UCSD-AML1 (cell line): Measurements from ENCODE around the gene GRID1.
"Not testable (repeated sequence)": the region's sequence is repeated elsewhere in the genome, so short reads cannot be mapped to it uniquely, and the experiment has no call there.

Experiments
- DNase-seq: peaks from one replicate; lab custom pipeline; 2025; ENCODE audit not compliant: unreplicated experiment; lab: John Stamatoyannopoulos, UW

Gene GRID1

DNA sequence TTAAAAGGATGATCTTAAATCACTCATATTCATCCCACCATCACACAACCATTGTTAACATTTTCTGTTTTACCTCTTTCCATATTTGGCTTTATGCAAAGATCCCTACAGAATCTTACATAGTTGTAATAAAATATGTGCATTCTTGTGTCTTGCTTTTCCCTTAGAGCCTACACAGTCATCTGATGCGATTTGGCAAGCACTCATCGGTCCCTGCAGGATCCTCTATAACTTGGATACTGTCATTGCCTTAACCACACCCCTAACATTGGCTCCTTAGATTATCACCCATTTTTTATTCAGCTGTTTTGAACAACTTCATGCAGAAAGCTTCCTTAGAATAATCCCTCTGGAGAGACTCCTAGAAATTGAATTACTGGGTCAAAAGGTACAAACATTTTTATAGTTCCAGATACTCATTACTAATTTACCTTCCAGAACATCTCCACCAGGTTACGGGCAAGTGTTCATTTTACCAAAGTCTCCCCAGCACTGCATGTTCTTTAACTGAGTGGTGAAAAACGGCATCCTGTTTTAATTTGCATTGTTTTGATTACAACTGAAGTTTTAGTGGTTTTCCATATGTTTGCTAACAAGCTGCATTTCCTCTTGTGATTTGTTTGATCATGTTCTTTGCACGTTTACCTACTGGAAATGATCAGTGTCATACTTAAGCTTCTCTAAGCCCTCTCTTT lies 268.3 kb downstream of the GRID1 start:
- DNase-seq = no peak

DNA sequence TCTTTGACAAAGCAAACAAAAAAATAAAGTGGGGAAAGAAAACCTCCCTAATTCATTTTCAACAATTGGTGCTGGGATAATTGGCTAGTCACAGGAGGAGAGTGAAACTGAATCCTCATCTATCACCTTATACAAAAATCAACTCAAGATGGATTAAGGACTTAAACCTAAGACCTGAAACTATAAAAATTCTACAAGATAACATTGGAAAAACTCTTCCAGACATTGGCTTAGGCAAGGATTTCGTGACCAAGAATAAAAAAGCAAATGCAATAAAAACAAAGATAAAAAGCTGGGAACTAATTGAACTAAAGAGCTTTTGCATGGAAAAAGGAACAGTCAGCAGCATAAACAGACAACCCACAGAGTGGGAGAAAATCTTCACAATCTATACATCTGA lies 271.5 kb downstream of the GRID1 start:
- not testable (repeated sequence) for DNase-seq

DNA sequence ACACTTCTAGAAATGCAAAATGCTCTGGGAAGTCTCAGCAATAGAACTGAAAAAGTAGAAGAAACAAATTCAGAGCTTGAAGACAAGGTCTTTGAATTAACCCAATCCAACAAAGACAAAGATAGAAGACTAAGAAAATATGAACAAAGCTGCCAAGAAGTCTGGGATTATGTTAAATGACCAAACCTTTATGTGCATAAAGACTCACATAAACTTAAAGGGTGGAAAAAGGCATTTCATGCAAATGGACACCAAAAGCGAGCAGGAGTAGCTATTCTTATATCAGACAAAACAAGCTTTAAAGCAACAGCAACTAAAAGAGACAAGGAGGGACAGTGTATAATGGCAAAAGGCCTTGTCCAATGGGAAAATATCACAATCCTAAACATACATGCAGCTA lies 274.3 kb downstream of the GRID1 start:
- not testable (repeated sequence) for DNase-seq

DNA sequence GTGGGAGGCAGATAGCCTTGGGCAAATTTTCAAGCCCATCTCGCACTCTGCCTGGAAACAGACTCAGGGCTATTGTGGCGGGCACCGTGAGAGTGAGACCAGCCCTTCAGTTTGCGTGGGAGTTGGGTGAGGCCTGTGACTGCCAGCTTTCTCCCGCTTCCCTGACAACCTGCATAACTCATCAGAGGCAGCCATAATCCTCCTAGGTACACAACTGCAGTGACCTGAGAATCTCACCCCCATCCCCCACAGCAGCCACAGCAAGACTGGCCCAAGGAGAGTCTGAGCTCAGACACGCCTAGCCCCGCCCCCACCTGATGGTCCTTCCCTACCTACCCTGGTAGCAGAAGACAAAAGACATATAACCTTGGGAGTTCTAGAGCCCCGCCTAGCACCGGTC lies 275.4 kb downstream of the GRID1 start:
- DNase-seq = no peak

DNA sequence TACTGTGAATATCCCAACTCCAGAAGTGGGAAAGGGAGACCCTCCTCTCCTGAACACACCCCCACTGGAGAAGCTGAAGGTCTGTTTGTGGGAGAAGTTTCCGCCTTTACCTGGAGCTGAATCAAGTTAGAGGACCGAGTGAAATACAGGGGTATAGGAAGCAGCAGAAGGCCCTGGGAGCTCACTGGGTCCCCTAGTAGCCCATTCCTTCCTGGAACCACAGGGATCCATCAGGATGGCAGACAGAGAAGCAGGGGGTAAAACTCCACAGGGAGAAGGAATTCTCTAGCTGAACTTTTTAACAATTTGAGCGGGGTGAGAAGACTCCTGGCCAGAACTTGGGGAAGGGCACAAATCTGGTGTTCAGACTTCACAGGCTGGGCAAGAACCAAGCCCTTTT lies 275.8 kb downstream of the GRID1 start:
- no peak for DNase-seq

DNA sequence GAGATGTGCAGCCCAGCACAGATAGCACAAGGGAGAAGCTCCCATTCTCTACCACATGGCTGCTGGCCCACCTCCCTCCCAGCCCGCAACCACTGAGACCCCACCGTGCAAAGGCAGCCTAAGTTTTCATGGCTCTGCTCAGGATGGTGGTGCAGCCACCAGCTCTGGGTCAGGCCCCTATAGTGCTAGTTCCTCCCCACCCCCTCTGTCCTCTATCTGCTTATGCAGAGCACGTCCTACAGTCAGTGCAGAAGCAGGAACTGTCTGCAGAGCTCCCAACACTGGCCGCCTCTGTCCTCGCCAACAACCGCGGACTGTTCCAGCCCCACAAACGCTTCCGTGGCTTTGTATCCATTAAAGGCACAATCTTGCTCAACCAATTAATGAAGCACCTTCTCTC lies 278.9 kb downstream of the GRID1 start:
- DNase-seq = no peak

DNA sequence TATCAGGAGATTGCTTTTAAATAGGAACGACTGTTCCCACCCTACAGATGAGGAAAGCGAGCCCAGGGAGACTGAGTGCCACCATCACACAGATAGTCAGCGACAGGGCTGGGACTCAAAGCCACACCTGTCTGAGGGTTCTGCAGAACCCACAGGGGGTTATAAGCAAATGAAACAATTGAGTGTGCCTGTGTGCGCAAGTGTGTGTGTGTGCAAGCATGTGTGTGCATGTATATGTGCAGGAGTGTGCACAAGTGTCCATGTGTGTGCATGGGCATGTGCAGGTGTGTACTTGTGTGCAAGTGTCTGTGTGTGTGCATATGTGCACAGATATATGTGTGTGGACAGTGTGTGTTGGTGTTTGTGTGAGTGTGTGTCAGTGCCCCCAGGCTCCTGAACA lies 280.2 kb downstream of the GRID1 start:
- no peak for DNase-seq

DNA sequence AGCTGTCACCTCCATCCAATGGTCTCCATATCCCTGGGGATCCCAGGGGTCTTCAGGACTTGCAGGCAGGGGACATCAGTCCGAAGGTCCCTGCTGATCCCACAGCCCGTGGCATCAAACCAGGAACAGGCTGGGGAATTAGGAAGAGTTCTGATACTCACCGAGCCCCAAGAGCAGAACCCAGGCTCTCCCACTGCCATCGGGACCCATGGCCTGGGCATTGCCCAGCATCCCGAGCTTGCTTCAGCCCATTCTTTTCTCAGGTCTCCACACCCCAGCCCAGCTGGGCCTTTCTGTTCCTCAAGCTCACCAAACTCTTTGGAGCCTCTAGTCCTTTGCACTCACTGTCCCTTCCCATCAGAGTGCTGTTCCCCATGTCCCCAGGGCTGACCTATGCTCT lies 280.9 kb downstream of the GRID1 start:
- no peak for DNase-seq

DNA sequence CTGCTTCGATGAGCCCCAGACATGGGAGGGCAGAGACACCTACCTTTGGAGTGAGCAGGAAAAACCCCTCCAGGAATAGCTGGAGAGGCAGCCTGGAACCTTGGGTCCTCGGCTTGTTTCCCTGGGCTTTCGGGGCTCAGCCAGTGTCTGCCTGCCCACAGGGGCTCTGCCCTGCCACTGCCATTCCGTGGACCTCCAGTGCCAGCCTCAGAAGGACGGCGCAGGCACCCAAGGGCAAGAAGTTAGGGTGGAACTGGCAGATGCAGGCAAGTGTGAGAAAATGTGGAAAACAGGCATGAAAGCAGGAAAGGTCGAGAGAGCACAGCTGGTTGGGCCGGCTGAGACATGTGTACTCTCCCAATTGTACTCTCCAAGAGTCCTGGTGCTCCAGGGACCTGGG lies 281.5 kb downstream of the GRID1 start:
- no peak for DNase-seq

DNA sequence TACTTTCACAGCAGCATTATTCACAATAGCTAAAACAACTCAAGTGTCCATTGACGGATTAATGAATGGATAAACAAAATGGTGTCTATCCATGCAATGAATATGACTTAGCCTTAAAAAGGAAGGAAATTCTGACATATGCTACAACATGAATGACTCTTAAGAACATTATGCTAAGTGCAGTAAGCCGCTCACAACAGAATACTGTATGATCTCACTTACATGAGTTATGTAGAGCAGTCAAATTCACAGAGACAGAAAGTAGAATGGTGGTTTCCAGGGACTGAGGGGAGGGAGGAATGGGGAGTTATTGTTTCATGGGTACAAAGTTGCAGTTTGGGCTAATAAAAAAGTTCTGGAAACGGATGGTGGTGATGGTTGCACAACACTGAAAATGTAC lies 282.0 kb downstream of the GRID1 start:
- DNase-seq = no peak

DNA sequence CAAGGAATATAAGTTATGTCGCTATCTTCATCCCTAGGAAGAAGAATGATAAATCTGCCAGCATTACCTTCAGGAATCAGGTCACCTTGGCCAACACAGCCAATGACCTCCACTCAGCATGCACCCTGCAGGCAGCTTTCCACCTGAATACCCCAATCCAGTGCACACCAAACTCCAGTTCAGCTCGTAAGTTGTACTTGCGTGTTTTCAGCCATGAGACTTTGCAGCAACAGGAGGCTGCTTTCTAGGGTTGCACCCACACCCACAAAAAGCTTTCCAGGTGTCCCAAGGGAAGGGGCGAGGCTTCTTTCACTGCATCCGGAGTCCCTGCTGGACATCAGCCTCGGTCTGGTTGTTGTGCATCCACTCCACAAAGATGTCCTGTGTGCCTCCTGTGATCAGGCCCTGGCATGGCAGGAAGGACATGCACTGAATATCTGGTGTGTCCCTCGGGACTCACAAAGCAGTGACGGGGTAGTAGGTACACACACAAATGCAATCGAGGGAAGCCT lies 282.9 kb downstream of the GRID1 start:
- no peak for DNase-seq

DNA sequence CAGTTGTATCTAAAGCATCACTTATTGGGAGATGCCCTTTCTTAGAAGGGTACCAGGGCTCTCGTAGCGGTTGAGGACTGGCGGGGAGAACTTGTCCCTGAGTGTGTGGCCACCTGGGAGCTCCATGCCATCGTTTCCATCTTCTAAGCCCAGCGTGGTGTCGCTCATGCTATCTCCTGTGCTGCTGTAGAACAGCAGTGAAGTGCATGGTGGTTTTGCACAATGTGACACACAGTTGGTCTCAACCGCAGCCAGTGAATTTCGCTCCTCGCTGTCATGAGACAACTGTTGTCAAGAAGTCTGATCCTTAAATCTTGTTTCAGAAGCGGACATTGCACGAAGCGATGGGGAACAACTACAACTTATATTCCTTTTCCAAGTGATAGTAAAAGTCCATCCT lies 283.4 kb downstream of the GRID1 start:
- DNase-seq = no peak

DNA sequence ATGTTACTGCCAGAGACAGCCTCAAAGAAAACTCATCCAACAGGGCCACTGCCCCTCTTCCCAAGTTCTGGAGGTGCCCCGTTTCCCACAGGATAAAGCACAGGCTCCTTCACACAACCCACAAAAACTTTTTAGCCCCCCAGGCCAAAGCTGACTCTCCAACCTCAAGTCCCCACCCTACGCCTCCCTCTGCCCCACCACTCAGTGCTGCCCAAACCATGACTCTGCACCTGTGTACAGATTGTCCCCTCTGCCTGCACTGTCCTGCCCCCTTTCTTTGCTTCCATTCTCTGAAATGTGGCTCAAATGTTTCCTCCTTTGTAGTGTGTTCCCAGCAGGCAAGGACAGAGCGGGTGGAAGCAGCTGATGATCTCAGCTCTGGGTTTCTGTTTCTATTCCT lies 284.0 kb downstream of the GRID1 start:
- no peak for DNase-seq

DNA sequence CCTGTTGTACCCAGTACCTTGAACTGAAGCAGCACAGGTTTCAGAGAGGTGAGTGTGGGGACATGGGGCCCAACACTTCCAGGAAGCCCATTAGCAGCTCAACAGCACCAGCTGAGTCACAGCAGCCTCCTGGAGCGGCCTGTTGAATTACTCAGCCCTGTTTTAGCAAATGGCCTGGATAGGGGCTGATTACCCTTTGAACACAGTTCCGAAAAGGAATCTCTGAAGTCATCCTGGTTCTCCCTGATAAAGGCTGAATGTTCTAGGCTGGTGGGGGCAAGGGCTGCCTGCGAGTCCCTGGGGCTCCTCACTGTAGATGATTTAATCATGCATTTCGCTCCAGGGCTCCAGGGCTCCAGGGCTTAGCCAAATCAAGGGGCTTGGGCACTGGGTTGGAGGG lies 287.5 kb downstream of the GRID1 start:
- DNase-seq = no peak

DNA sequence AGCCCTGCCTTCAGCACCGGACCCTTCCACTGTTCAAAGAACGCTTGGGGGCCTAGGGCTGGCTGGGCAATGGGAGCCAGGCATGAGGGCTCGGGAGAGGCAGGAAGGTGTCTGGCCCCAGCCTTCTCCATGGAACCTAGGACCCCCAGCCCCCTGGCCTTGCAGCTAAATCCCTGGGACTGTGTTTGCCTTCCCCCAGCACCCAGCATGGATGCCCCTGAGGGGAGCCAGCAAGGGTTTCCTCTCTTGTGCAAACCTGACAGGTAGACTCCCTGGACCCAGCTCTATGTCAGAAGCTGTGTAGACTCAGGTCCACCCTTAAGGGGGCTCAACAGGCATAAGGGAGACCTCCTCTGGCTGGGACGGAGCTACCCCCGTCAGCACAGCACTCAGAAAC lies 288.0 kb downstream of the GRID1 start:
- no peak for DNase-seq

DNA sequence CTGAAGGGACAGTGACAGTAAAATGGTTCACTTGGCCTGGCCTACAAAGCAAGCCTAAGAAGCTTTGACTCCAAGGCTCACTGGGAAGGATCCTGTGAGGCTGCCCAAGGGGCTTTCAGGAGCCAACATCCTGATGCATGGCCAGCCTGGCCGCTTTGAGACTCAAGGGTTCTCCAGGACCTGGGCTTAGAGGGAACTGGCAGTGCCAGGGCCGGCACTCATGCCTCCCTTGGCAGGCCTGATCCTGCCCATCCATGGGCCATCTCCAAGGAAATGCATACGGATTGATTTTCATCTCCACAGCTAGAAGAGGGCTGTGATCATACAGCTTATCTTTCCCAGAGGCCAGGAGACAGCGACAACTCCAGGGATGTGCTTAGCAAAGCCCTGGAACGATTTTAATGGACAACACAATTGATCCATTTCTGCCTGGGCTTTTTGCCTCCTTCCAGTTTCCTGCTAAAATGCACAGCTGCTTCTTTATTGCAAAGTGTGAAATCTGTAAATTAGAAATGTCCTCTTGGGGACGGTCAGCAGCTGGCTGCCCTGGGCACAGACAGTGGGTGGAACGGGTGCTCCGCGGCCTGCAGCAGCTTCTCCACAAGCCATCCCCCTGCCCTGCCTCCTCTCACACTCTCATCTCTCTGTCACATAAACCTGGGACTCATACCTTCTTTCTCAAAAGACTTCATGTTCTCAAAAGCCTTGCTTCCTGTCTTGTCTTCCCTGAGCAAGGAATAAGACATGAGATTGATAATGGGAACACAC lies 288.5 kb downstream of the GRID1 start:
- no peak for DNase-seq

DNA sequence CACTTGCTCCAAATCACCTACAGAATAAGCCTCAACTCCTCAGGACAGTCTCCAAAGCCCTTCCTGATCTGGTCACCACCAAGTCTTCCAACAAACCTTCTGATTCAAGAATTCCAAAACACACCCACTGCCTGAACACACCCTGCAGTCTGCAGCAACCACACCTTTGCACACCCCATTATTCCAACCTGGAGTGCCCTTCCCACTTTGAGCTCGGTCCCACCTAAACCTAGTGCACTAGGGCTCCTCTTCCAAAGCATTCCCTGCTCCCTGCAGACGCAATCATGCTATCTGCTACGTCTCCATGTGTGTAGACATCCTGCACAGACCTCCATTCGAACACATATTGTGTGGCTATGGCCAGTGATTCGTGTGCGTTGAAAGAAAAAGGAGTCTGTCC lies 289.3 kb downstream of the GRID1 start:
- no peak for DNase-seq

DNA sequence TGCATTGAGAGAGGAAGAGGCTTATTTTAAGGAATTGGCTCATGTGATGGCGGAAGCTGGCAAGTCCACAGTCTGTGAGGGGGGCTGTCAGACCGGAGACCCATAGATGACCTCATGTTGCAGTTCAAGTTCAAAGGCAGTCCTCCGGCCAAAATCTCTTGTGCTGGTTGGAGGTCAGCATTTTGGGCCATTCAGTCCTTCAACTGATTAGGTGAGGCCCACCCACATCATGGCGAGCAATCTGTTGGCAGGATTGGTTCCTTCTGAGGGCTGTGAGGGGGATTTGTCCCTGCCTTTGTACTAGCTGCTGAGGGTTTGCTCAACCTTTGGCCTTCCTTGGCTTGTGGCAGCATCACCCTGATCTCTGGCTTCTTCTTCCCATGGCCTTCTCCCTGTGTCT lies 290.1 kb downstream of the GRID1 start:
- DNase-seq = not testable (repeated sequence)

DNA sequence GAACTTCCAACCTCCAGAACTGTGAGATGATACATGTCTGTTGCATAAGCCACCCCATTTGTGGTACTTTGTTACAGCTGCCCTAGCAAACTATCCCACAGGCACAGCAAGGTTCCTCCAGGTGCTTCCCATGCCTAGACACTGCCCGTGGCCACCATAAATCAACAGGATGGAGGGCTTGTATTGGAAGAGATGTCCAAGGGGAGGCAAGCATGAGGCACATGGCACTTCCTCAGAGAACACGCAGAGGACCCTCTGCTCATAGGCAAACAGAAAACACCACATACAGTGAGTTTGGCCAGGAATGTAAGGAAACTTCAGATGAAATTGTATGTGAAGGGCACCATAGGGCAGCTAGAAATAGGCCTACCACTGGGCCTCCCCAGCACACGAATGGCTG lies 291.1 kb downstream of the GRID1 start:
- DNase-seq = no peak

DNA sequence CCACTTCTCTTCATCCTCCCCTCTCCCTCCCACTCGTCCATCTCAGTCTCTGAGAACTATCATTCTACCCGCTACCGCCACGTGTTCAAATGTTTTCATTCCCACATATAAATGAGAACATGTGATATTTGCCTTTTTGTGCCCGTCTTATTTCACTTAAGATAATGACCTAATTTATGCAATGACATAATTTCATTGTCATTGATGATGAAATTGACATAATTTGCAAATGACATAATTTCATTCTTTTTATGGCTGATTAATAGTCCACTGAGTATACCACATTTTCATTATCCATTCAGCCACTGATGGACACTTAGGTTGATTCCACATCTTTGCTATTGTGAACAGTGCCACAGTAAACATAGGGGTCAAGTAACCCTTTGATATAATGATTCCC lies 292.3 kb downstream of the GRID1 start:
- no peak for DNase-seq

DNA sequence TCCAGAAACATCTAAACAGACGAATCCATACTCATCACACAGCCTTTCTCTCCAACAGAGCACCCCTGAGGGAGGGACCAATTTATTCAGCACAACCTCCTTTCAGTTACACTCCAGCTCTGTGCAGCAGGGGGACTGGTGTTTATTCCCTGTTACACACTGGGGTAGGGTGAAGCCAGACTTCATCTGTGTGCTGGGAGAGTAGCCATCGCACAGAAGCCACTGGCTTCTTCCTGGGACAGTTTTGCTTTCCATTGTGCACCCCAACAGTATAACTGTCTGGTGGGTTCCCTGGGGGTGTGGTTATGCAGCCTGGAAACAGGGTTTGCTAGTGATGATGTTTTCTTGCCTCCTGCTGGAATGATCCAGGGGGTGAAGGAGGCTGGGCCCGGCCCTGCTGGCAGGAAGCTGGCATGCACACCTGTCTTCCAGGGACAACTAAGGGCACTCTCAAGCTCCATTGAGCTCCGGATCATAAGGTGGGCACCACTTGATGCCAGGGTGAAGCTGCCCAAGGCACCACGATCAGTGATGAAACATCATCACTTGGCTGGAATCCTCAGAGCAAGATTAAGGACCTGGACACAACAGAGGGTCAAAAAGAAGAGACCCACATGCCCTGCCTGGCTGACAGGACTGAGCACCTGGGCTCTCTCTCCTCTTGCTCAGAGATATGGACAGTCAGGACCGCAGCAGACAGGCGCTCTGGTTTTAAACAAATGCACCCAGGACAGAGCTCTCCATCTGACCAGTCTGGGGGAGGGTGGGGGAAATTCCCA lies 293.2 kb downstream of the GRID1 start:
- no peak for DNase-seq

DNA sequence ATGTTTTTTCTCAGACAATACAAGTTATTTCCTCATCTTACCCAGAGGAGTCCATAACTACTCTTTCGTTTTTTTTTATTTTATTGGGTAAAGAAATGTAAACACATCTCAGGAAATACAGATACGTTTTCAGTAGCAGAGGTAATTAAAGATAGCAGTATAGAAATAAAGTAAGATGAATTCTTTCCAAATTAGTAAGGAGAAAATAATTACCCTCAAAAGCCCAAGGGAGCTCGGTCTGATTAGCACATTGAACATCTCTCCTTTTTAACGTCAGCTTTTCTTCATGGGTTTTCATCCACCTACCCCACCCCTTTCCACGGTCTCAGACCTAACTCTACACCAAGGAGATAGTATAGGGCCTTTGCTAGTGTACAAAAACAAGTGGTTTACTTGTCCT lies 294.2 kb downstream of the GRID1 start:
- DNase-seq = no peak
